GM19467 (cell line): ENCODE data around the gene DGKI.
A peak's percentile ranks its signal among the peaks of the same experiment; 100 is the strongest.

ENCODE experiments used
- ATAC-seq: cut with Tn5 transposase; IDR thresholded peaks from one replicate; pipeline ENCODE4 v1.9.1; 2021; ENCODE audit warnings: mild to moderate bottlenecking, moderate library complexity; ENCODE audit not compliant: unreplicated experiment

DGKI gene

DNA sequence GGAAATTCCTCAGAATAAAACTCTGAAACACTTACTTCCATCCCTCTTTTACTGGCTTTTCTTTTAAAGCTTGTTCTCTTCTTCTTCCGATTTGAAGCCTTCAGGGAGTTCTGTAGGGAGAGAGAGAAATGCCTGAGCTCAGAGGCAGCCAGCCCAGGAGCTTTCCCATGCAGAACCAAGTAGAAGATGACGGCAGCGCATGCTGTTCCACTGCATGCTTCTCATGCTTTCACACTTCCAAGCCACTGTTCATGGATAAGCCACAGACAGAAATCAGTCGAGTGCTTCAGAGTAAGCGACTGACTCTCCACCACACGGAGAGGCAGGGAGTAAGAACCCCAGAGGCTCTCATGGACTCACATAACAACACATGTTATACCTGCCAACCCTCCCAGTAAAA, 237.3 kb downstream of the DGKI start:
- no peak for ATAC-seq

DNA sequence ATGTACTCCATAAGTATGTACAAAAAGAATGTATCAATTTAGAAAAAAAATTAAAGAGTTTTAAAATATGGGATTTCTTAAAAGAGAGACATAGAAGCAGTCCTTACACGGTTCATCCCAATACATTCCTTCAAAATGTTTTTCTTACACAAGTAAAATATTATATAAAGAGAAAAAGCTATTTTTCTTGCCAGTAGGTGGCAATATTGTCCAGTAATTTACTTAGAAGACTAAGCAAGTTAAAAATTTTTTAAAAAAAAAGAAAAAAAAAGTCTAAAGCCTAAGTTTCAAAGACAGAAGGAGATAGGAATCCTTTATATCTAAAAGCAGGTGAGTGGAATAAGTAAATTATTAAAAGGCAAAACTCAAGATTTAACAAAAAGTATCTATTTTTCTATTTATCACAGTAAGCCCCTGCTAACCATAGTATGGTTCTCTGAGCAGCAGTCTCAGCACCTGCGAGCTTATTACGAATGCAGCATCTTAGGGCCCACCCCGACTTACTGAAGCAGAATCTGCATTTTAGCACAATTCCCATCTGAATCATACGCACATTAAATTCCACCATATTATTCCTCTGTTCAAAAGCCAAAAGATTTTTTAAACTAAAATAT, 240.6 kb downstream of the DGKI start:
- no peak for ATAC-seq

DNA sequence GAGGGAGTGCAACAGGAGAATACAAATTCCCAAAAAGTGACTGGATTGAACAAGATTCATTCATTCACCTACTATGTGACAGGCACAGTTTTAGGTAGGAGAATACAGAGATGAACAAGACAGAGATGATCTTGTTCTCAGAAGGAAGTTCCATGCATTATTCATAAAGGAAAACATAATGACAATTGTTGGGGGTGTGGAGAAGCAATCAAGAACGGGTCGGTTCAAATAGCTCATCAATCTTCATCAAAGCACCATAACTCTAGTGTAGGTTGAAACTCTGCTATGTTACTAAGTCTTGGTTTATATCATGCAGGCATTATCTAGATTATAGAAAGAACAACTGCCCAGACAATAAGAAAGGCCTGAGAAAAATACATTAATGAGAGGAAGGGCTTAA, 243.7 kb downstream of the DGKI start:
- ATAC-seq: no peak

- no peak for ATAC-seq
These were observed 245.1 kb downstream of the DGKI start for GRCh38 chr7:137601642-137602041.

- ATAC-seq: no peak
These were observed 248.9 kb downstream of the DGKI start for GRCh38 chr7:137597856-137598255.

- no peak for ATAC-seq
These were observed 253.6 kb downstream of the DGKI start for GRCh38 chr7:137593115-137593711.

DNA sequence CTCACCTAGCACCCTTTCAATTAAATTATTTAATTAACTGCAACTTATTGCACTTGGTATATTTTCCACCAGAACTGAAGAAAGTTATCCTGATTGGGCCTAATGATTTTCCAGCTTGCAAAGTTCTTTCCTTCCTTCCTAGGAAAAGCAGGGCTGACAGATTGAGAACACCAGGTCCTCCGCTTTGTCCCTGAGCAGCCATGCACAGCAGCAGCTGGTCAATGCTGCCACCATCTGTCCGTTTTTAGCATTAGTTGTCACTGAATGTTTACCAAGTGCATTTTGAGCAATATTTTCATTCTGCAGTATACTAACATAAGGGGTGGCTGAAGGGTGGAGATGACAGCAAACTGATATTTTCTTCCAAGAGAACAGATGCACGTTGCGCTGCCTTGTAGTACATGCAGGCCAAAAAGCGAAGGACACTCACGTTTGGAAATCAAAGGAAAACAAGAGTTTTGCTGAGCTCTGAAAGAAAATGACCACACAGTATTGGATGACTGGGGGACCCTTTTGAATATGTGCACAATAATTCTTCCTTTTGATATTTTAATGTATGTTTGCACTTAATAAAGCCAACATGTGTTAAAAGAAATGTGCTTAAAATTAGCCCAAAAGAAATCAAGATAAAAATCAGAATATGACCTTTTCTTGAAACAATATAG, 254.4 kb downstream of the DGKI start:
- peak; percentile 52 for ATAC-seq

- ATAC-seq: no peak
These were observed 255.3 kb downstream of the DGKI start for GRCh38 chr7:137591421-137591837.

DNA sequence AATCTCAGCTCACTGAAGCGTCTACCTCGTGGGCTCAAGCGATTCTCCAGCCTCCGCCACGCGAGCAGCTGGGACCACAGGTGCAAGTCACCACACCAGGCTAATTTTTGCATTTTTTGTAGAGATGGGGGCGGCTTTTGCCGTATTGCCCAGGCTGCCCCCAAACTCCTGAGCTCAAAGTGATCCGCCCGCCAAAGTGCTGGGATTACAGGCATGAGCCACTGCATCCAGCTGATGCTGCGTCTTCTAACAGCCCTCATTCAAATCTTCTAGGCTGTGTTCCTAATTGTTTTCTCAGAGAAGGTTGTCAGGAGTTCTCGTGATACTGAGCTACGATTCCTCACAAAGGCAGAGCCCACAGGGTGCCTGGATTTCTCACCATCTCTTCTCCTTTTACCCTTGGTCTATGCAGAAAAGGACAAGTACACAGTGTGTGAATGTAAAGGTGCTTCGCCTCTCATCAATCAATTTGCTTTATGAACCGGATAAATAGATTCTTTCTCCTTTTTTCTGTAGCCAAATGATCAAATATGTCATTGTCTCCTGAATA, 255.9 kb downstream of the DGKI start:
- ATAC-seq: no peak

DNA sequence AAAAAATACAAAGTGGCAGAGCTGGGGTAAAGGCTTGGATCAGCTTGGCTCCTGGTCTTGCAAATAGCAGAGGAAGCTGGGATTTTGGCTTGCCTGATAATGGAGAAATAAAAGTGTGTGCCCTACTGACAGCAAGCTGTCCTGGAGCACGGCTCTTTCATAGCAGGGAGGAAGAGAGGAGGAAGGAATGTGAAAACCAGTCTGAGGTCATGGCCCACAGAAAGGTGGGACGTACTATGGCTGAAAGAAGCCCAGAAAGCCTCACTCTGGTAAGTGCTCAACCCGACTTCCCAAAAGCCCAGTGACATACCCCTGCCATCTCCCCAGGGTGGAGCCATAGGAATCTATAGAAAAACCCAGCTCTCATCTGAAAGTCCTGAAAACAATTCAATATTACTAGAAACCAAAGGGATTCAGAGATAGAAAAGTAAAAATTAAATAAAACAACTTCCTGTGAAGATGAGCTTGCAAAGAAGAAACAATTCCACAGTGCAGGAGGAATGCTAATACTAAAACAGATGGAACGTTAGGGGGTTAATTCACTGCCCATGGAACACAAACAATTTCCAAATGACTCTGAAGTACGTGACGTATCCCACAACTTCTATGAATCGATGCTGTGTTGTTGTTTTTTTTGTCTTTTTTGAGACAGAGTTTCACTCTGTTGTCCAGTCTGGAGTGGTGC, 256.6 kb downstream of the DGKI start:
- no peak for ATAC-seq

DNA sequence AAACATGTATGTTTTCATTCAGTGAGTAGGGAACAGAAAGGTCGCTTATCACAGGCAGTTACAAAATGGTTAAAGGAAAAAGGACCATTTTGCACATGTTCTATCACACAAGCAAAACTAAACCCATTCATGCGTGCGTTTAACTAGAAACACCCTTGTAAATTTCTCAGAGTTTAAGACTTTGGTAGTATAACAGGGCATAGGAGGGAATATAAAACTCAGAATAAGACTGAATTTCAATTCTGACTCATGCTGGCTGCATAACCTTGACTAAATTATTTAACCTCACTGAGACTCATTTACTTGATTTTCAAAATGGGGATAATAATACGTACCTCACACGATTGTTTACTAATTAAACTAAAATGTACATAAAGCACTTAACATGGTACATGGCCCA, 259.4 kb downstream of the DGKI start:
- ATAC-seq: no peak

GRCh38 chr7:137585591-137585990, 261.2 kb downstream of the DGKI start:
- ATAC-seq: no peak

DNA sequence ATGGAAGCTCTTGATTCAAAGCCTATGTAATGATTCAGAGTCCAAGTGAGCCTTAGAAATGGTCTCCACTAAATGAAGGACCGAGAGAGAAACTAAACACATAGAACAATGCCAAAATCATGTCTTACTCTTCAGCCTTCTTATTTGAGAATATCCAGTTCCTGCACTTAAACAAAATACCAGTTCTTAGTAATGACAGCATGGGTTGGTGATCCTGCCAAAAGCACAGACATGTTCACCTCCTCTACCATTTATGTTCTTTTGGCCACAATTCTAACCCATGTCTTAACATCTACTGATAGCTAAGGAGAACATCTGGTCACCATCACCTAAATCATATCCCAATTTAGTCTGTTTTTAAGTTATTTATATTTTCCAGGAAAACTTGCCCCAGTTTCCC, 263.6 kb downstream of the DGKI start:
- no peak for ATAC-seq

- no peak for ATAC-seq
These were observed 266.7 kb downstream of the DGKI start for GRCh38 chr7:137579913-137580640.

DNA sequence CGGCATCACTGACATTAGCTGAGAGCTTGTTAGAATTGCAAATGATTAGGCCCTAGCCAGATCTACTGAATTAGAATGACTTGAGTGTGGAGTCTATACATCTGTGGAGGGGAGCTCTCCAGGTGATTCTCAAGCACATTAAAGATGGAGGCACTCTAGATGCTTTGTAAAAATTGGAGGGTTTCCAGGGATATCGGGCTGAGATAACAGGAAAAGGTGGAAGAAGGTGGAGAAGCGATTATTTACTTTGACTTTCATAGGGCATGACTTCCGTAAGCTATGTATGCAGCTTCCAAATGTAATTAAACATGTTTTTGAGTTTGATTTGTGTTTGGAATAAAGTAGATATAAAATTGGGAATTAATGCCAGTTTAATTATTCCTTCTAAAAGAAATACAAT, 268.2 kb downstream of the DGKI start:
- no peak for ATAC-seq

DNA sequence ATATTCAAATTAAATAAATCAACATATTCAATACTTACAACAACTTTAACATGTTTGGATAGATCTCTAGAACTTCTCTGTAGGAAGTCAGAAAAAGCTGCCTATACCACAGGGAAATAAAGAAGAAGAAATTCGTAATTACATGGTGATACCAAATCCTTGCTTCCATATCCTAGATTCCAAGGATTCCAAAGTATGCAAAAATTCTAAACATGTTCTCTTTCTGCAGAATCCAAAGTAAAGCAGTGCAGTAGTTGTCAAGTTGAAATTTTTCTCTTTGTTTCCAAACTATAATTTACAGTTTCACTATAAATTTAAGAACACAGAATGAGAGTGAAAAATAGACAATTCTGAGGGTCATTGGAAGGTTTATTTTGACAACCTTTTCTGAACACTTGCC, 269.6 kb downstream of the DGKI start:
- ATAC-seq: no peak

GRCh38 chr7:137576481-137576880, 270.3 kb downstream of the DGKI start:
- ATAC-seq: no peak

- ATAC-seq: no peak
These were observed 272.0 kb downstream of the DGKI start for GRCh38 chr7:137574812-137575211.

DNA sequence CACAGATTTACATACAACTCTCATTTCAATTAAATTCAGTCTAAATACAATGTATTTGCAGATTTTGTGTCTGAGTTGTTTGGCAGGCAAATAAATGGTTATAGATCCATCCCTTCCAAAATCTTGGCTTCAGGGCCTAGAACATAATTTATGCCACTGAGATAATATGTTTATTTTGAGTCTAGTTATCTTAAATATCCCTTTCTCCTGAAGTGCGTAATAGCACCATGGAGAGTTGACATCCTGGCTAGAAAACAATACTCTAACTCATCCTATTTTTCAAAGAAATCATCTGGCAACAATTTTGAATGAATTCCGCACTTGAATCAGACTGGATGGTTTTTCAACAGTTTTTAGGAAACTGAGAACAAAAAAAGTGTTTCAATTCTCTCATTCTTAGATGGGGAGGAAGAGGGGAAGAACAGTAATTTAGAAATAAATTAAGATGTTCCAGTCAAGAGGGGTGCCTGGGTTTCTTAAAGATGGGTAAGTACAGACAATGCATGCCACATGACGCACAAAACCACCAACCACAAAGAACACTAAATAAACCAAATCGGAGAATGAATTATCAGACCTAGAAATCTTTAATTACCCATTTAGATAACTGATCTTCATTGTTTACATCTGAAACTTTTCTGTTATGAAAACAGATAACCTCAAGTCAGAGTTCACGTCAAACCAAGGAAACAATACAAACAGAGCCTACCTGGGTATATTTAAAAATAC, 274.6 kb downstream of the DGKI start:
- ATAC-seq: no peak

- ATAC-seq: no peak
These were observed 282.1 kb downstream of the DGKI start for GRCh38 chr7:137564677-137565076.
